Heart right ventricle (tissue), 16 donors: Measurements from ENCODE around the gene GHRHR. TPM values are rescaled to one million over a fixed set of nuclear protein-coding genes. Genes with fewer than 3 reads are reported as not detected.

Source experiments
- ATAC-seq, 8 donors: fragments of 200-7000 bp; cut with Tn5 transposase; one replicate each; pipeline ENCODE4 v1.9.1; 2020; ENCODE audit warnings: mild to moderate bottlenecking in 8 of 8, moderate library complexity in 8 of 8, moderate number of reproducible peaks in 1 of 8
- DNase-seq, 2 donors: peaks; one replicate each; pipeline ENCODE4 v3.0.0-alpha.2; 2020
- H3K27ac ChIP-seq, 10 donors: fragments of 200-600 bp; sonication (generic) in 2 of 10; one replicate each; pipeline versions ENCODE4 v1.5.0 to v1.8.0; 2020 to 2022; ENCODE audit warnings: mild to moderate bottlenecking in 3 of 10
- H3K27me3 ChIP-seq, 7 donors: fragments of 200-600 bp; one replicate each; pipeline ENCODE4 v1.8.0; 2021 to 2022; ENCODE audit warnings: mild to moderate bottlenecking in 2 of 7
- H3K36me3 ChIP-seq, 9 donors: fragments of 200-600 bp; sonication (generic) in 1 of 9; one replicate each; pipeline versions ENCODE4 v1.5.0 to v1.8.0; 2020 to 2022; ENCODE audit warnings: mild to moderate bottlenecking in 2 of 9
- H3K4me1 ChIP-seq, 9 donors: fragments of 200-600 bp; sonication (generic) in 1 of 9; one replicate each; pipeline versions ENCODE4 v1.5.0 to v1.8.0; 2020 to 2022; ENCODE audit warnings: mild to moderate bottlenecking in 4 of 9
- H3K4me3 ChIP-seq, 10 donors: fragments of 200-600 bp; sonication (generic) in 2 of 10; one replicate each; pipeline versions ENCODE4 v1.5.0 to v1.8.0; 2020 to 2022; ENCODE audit warnings: mild to moderate bottlenecking in 7 of 10, moderate library complexity in 2 of 10
- H3K9me3 ChIP-seq, 11 donors: fragments of 200-600 bp in 10 of 11; sonication (generic) in 2 of 11; one replicate each; pipeline versions ENCODE4 v1.5.0 to v1.8.0; 2013 to 2022; ENCODE audit warnings: mild to moderate bottlenecking in 2 of 11, control low read depth in 1 of 11, moderate library complexity in 1 of 11
- CTCF ChIP-seq, 9 donors: fragments of 200-600 bp; sonication (generic) in 2 of 9; IDR thresholded peaks; one replicate each; pipeline versions ENCODE4 v1.5.0 to v1.8.0; 2021 to 2022; ENCODE audit warnings: antibody characterized with exemption in 9 of 9, mild to moderate bottlenecking in 5 of 9, moderate library complexity in 1 of 9
- WGBS, 2 donors: extraction: QIAGEN DNeasy Blood & Tissue Kit; methylation state at CpG; one replicate each; pipeline ENCODE4 v1.1.7; 2013; ENCODE audit warnings: inconsistent platforms in 1 of 2; 5-methylcytosine and 5-hydroxymethylcytosine counted together
- intact Hi-C, 10 donors: fragments of 100-400 bp; cut with DNase I; formaldehyde crosslinking; loops; one replicate each; pipeline versions ENCODE4 v1.11.1 to v1.14.2; 2022
- polyA plus RNA-seq, 2 donors: library from polyadenylated mRNA; stranded (reverse); fragments of 200-250 nt; gene quantifications; one replicate each; pipeline ENCODE4 v1.2.3, GENCODE V29; 2013
- total RNA-seq, 10 donors: library from RNA; stranded (reverse); fragmentation: NEBNext Ultra II Directional in 3 of 10; extraction: Animal tissue kit (Norgen Biotek cat#: 25700) in 3 of 10; gene quantifications; one replicate each; pipeline versions ENCODE4 v1.2.1 to v1.2.4, GENCODE V29; 2021 to 2023
- donor health status: Arrhythmogenic right ventricular cardiomyopathy.
- donor health status: ischemic (EF 13 %, LVEDD 7.1; RV severe dilation, severe dysfunction).
- donor health status: healthy with polysubstance abuse.
- donor health status: DM: no; HTN: yes; CAD: no.
- donor health status: DM: no; HTN: no; CAD: no.
- donor health status: ischemic (EF 25% LVEDD 6.9; RV normal size, moderate dysfunction).
- donor health status: ischemic (EF 25% LVEDD 5.7; RV mildly dilated, moderate dysfunction).
- donor health status: healthy.
- donor health status: DM: yes; HTN: yes; CAD: no.
- donor health status: Ischemic cardiomyopathy.
- donor health status: ischemic (EF 35%, LVEDD 5.7; RV mildly dilated, moderate dysfunction).
- donor health status: nonischemic (EF 11% LVEDD 7.7; RV severe dilation, severe dysfunction).
- donor health status: DM: yes; HTN: yes; CAD: no.
- donor health status: PGD.
- donor health status: ischemic (EF 29% LVEDD 5.4; RV normal size, mild dysfunction).
- donor health status: nonischemic (EF 23%, LVEDD 6.1; RV moderate dilation, normal function).

GHRHR gene
- total and polyA plus RNA-seq, 12 donors: not detected

- whole genome bisulfite sequencing, 2 donors: 85 to 90% methylated on average over 3 of the region's 3 CpGs
- peaks cover 0 to 47% (median 17%) of the 10 kb centered on the region in 9 donors for H3K36me3 ChIP-seq
- DNase-seq: peak in 1 of 2 donors; percentile 6
These were observed 36.7 kb upstream of the GHRHR start for GRCh38 chr7:30927040-30927439.

DNA sequence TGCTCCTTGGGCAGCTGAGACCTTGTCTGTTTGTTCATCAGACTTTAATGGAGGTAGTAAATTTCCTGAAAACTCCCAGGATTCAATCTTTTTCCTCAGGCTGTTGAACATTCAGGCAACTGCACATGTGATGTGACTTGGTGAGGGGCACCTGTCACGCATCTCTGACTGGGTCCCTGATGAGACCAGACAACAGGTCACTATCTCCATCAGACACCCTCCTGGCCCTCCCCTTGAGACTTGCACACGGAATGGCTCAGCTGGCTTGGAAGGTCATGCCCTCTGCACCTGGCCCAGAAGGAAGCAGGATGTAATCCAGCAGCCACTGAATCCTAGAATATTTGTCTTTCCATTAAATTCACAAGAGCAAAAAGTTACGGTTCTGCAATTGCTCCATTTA lies 36.2 kb upstream of the GHRHR start:
- peaks cover 0 to 43% (median 13%) of the 10 kb centered on the region in 9 donors for H3K36me3 ChIP-seq
- ATAC-seq (no peak), DNase-seq (no peak)
- WGBS, 2 donors: 78 to 84% methylated on average over 3 of the region's 3 CpGs
- peaks cover 10 to 34% (median 27%) of the 10 kb centered on the region in 9 donors for H3K4me1 ChIP-seq
- no peak for TF ChIP-seq CTCF (IDR thresholded peaks at IDR 0.05)
- intact Hi-C loops: no loop called here
- no peak overlapping the region for H3K27ac ChIP-seq
- H3K27me3 ChIP-seq: no peaks in the 10 kb centered on the region
- peaks cover 0 to 8% (median 0%) of the 10 kb centered on the region in 11 donors for H3K9me3 ChIP-seq
- no peak overlapping the region for H3K4me3 ChIP-seq

More at GRCh38 chr7:30927040-30927439, 36.7 kb upstream of the GHRHR start:
- TF ChIP-seq CTCF (IDR thresholded peaks at IDR 0.05): no peak
- intact Hi-C loops: no loop called here
- Histone ChIP-seq H3K27me3 (no peaks in the 10 kb centered on the region), H3K4me1 (peaks cover 12 to 35% (median 31%) of the 10 kb centered on the region in 9 donors), H3K27ac (no peak overlapping the region), H3K9me3 (peaks cover 0 to 8% (median 0%) of the 10 kb centered on the region in 11 donors), H3K4me3 (no peak overlapping the region)
- ATAC-seq: no peak

DNA sequence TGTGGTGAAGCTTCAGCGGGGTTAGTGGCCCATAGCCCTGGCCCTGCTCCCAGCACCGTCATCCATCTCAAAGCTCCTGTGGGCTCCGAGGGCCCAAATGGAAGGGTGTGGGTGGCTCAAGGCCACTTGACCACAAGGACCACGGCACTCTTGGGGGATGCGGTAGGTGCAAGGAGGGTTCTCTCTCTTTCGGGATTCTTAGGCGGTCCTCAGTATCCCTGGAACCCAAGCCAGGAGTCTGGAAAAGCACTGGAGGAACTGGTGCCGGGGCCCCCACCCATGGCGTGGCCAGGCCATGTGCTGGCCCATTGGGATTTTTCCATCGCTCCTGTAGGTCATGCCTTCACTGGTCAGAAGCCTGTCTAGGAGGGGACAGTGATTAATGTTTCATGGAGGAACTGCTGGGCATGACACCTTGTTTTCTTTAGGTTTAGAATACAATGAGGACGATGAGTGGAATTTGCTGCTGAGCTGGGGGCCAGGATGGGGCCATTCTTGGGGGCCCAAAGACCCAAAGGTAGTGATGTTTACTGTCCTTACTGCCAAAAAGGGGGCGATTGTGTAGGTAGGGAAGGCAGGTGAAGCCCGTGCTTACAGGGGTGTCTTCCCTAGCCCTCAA lies 35.4 kb upstream of the GHRHR start:
- no peak for TF ChIP-seq CTCF (IDR thresholded peaks at IDR 0.05)
- no peak for ATAC-seq
- intact Hi-C loops: no loop called here
- DNase-seq: no peak
- Histone ChIP-seq H3K9me3 (peaks cover 0 to 8% (median 0%) of the 10 kb centered on the region in 11 donors), H3K27ac (no peak overlapping the region), H3K27me3 (no peaks in the 10 kb centered on the region), H3K36me3 (peaks cover 0 to 34% (median 8%) of the 10 kb centered on the region in 9 donors), H3K4me3 (no peak overlapping the region), H3K4me1 (peaks cover 10 to 36% (median 28%) of the 10 kb centered on the region in 9 donors)
- 96 to 98% methylated on average over 13 of the region's 13 CpGs for WGBS, 2 donors

DNA sequence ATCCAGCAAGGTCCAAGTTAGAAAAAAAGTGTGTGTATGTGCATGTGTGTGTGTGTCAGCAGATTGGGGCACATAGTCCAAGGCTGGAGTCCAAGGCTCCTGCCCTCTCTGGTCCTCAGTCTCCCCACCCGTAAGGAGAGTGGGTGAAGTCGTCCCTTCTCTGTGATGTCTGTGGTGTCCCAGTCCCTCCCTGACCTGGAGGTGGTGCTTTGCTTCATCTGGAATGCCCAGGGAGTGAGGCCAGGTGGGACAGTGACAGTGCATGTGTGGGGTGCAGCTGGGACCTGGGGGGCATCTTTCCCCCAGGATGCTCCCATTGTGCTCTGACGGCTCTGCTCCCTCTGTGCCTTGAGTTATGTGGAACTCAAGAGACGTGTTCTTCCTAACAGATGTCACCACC lies 34.1 kb upstream of the GHRHR start:
- ATAC-seq (no peak), DNase-seq (no peak)
- TF ChIP-seq CTCF (IDR thresholded peaks at IDR 0.05): no peak
- Histone ChIP-seq H3K9me3 (peaks cover 0 to 8% (median 0%) of the 10 kb centered on the region in 11 donors), H3K27me3 (no peaks in the 10 kb centered on the region), H3K27ac (peak overlapping the region in 1 of 10 donors; percentile 68), H3K4me3 (no peak overlapping the region), H3K36me3 (peaks cover 0 to 21% (median 8%) of the 10 kb centered on the region in 9 donors), H3K4me1 (peaks cover 10 to 49% (median 39%) of the 10 kb centered on the region in 9 donors)
- WGBS, 2 donors: 78 to 87% methylated on average over 4 of the region's 4 CpGs
- intact Hi-C loops: loop anchor here in 4 of 10 donors (5.0 to 10.0 kb wide), 3 partner anchors 125 to 185 kb away; no protein-coding TSS in a partner anchor
